Gastroesophageal sphincter (tissue), 4 donors: Measurements from ENCODE around the gene CXXC5. TPM values are rescaled to one million over a fixed set of nuclear protein-coding genes. Genes with fewer than 3 reads are reported as not detected.

Experiments
- ATAC-seq: fragments of 150-250 bp; one replicate; pipeline ENCODE4 v1.9.1; 2016; ENCODE audit warnings: mild to moderate bottlenecking, moderate library complexity
- H3K27ac ChIP-seq, 4 donors: fragments of 200-600 bp; sonication (generic) in 3 of 4; 1 replicate in 3 of 4; 2 replicates in 1 of 4; pipeline ENCODE4 v1.5.1; 2016 to 2019
- H3K27me3 ChIP-seq: fragments of 200-600 bp; sonication (generic); one replicate; pipeline ENCODE4 v1.5.1; 2019
- H3K36me3 ChIP-seq, 2 donors: fragments of 200-600 bp; sonication (generic); one replicate each; pipeline ENCODE4 v1.5.1; 2019; ENCODE audit warnings: control low read depth in 1 of 2
- H3K4me1 ChIP-seq, 3 donors: fragments of 200-600 bp; sonication (generic); 1 replicate in 2 of 3; 2 replicates in 1 of 3; pipeline ENCODE4 v1.5.1; 2016 to 2019; ENCODE audit warnings: control low read depth in 2 of 3
- H3K4me3 ChIP-seq, 2 donors: fragments of 200-600 bp; sonication (generic); one replicate each; pipeline ENCODE4 v1.5.1; 2019; ENCODE audit warnings: mild to moderate bottlenecking in 1 of 2, moderate library complexity in 1 of 2
- H3K9me3 ChIP-seq, 3 donors: fragments of 200-600 bp; sonication (generic); one replicate each; pipeline ENCODE4 v1.5.1; 2017 to 2019; ENCODE audit warnings: control low read depth in 2 of 3
- CTCF ChIP-seq, 4 experiments: fragments of 200-600 bp in 2 of 4; fragments of 450-650 bp in 2 of 4; sonication (generic) in 1 of 4; IDR thresholded peaks; one replicate each; pipeline ENCODE4 v1.5.1; 2017 to 2019; ENCODE audit warnings: antibody characterized with exemption in 4 of 4, mild to moderate bottlenecking in 2 of 4, moderate library complexity in 2 of 4
- EP300 ChIP-seq: sonication (generic); formaldehyde crosslinking; IDR thresholded peaks from one replicate; pipeline ENCODE4 v1.6.1; 2017; ENCODE audit warnings: antibody characterized with exemption, mild to moderate bottlenecking
- POLR2A ChIP-seq, 2 donors: fragments of 450-650 bp; IDR thresholded peaks; one replicate each; pipeline ENCODE4 v1.6.1; 2017; ENCODE audit warnings: antibody characterized with exemption in 2 of 2, mild to moderate bottlenecking in 2 of 2, moderate library complexity in 1 of 2
- POLR2AphosphoS5 ChIP-seq: sonication (generic); formaldehyde crosslinking; IDR thresholded peaks from one replicate; pipeline ENCODE4 v1.6.1; 2017; ENCODE audit warnings: antibody characterized with exemption
- WGBS, 2 donors: methylation state at CpG; one replicate each; pipeline ENCODE4 v1.1.5; 2018; ENCODE audit warnings: low coverage in 1 of 2; 5-methylcytosine and 5-hydroxymethylcytosine counted together
- total RNA-seq, 4 donors: library from RNA; depleted of rRNA; stranded (reverse); fragments of >200 nt; gene quantifications; one replicate each; pipeline ENCODE4 v1.1.0, GENCODE V29; 2016

The CXXC5 gene
- total RNA-seq, 4 donors from 2014 or later = 30.0 to 50.7 (median 35.1) TPM

GRCh38 chr5:139659695-139660101, 11.5 kb downstream of the CXXC5 start:
- 25% methylated on average over 2 of the region's 13 CpGs; no CpG with 5 or more reads in 1 of the 2 donors for WGBS, 2 donors
- H3K27ac ChIP-seq = peak overlapping the region; percentile 82 to 94 (median 92)
- H3K9me3 ChIP-seq = no peaks in the 10 kb centered on the region
- peaks cover 11 to 100% (median 68%) of the 10 kb centered on the region in 3 donors for H3K4me1 ChIP-seq
- ATAC-seq = no peak
- TF ChIP-seq CTCF (IDR thresholded peaks at IDR 0.05) (no peak), POLR2AphosphoS5 (no peak), EP300 (no peak), POLR2A (IDR thresholded peaks at IDR 0.05) (no peak)
- H3K4me3 ChIP-seq = peak overlapping the region; percentile 0 to 43
- no peaks in the 10 kb centered on the region for H3K36me3 ChIP-seq
- H3K27me3 ChIP-seq = no peaks in the 10 kb centered on the region

- ATAC-seq = peak; percentile 49
- peak overlapping the region; percentile 0 to 43 for H3K4me3 ChIP-seq
- TF ChIP-seq CTCF (IDR thresholded peaks at IDR 0.05) (no peak), POLR2A (IDR thresholded peaks at IDR 0.05) (peak in 1 of 2 donors; percentile 40), POLR2AphosphoS5 (peak; percentile 86), EP300 (no peak)
- H3K9me3 ChIP-seq = no peaks in the 10 kb centered on the region
- no peaks in the 10 kb centered on the region for H3K27me3 ChIP-seq
- peaks cover 11 to 100% (median 62%) of the 10 kb centered on the region in 3 donors for H3K4me1 ChIP-seq
- 22% methylated on average over 5 of the region's 14 CpGs; no CpG with 5 or more reads in 1 of the 2 donors for WGBS, 2 donors
- H3K36me3 ChIP-seq = no peaks in the 10 kb centered on the region
- peak overlapping the region; percentile 82 to 94 (median 92) for H3K27ac ChIP-seq
Measured at GRCh38 chr5:139660105-139660922, 12.2 kb downstream of the CXXC5 start.

GRCh38 chr5:139660923-139661814, 13.0 kb downstream of the CXXC5 start:
- H3K27ac ChIP-seq = peak overlapping the region; percentile 82 to 94 (median 92)
- 0 to 23% methylated on average over 3 to 10 of the region's 41 CpGs for WGBS, 2 donors
- TF ChIP-seq CTCF (IDR thresholded peaks at IDR 0.05) (peak in 1 of 4 experiments; percentile 12), POLR2AphosphoS5 (peak; percentile 87), EP300 (no peak)
- no peaks in the 10 kb centered on the region for H3K27me3 ChIP-seq
- peak; percentile 92 for ATAC-seq
- H3K4me1 ChIP-seq = peaks cover 11 to 100% (median 53%) of the 10 kb centered on the region in 3 donors
- H3K9me3 ChIP-seq = no peaks in the 10 kb centered on the region
- peak overlapping the region in 1 of 2 donors; percentile 43 for H3K4me3 ChIP-seq
- no peaks in the 10 kb centered on the region for H3K36me3 ChIP-seq

- ATAC-seq = no peak
- Histone ChIP-seq H3K36me3 (no peaks in the 10 kb centered on the region), H3K27ac (peak overlapping the region in 3 of 4 donors; percentile 91 to 94 (median 93)), H3K4me3 (no peak overlapping the region), H3K9me3 (no peaks in the 10 kb centered on the region), H3K4me1 (peaks cover 11 to 100% (median 47%) of the 10 kb centered on the region in 3 donors), H3K27me3 (no peaks in the 10 kb centered on the region)
- WGBS, 2 donors = 77 to 93% methylated on average over 3 of the region's 9 CpGs
- TF ChIP-seq EP300 (no peak), CTCF (IDR thresholded peaks at IDR 0.05) (no peak), POLR2AphosphoS5 (no peak), POLR2A (IDR thresholded peaks at IDR 0.05) (no peak)
Measured at GRCh38 chr5:139662617-139663016, 14.5 kb downstream of the CXXC5 start.
